Measurements from ENCODE around the gene TBC1D14. TPM values are rescaled to one million over a fixed set of nuclear protein-coding genes. Genes with fewer than 3 reads are reported as not detected.
A peak's percentile ranks its signal among the peaks of the same experiment; 100 is the strongest.

TBC1D14 gene
- total RNA-seq, 2 donors from 2014 or later: 42.3 to 43.5 TPM

DNA sequence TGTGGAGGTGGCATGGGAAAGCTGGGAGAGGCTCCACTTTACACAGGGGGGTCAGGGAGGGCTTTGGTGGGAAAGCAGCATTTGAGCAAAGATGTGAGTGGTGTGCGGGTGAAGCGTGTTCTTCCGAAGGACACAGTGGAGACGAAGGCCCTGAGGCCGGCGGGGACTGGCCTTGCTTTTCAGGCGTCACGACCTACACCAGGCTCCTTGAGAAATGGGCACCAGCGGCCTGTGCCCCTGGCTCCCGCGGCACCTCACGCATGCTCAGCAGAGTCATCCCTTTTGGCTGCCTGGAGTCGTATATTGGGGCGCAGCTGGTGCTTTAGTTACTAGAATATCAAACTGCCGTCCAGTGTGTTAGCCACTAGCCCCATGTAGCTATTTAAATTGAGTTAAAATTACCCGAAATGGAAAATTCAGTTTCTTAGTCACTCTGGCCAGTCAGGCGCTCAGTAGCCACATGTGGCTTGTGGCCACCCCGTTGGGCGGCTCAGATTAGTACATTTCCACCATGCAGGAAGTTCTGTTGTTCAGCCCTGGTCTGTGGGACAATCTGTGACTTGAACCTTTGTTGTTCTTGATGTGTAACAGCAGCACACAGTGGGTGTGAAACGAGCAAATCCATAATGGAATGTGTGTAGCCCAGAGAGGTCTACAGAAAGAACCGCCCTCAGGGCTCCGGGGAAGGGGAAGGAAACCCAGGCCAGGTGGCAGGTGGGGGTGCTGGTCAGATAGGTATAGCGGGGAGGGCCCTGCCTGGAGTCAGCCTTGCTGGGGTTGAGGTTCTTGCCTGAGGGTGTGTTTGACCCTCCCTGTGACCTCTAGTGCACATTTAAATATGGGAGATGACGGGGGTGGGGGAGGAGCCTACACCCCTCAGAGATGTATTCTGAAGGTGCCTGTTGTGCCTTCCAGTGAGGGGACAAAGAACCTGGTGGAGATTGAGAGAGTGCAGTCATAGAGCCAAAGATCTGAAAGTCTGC lies 30.4 kb downstream of the TBC1D14 start:
- peak; percentile 61 for DNase-seq
- H3K27ac ChIP-seq (ENCODE audit: low read depth, low read length): no peak overlapping the region
- H3K36me3 ChIP-seq (ENCODE audit: control insufficient read depth, insufficient read depth, low read length): no peaks in the 10 kb centered on the region
- H3K9me3 Mint-ChIP-seq: no peaks in the 10 kb centered on the region
- H3K4me1 Mint-ChIP-seq: peaks cover 48% of the 10 kb centered on the region
- no peak overlapping the region for H3K4me3 ChIP-seq (ENCODE audit: low read length)
- H3K9ac ChIP-seq (ENCODE audit: extremely low read depth, low read length, poor library complexity, severe bottlenecking): no peak overlapping the region
- H3K4me3 Mint-ChIP-seq: no peak overlapping the region
- WGBS, 2 experiments (ENCODE audit: insufficient coverage in 1 of 2, insufficient read length in 1 of 2): 81 to 84% methylated on average over 22 to 24 of the region's 24 CpGs
- TF ChIP-seq, protein P1, sequence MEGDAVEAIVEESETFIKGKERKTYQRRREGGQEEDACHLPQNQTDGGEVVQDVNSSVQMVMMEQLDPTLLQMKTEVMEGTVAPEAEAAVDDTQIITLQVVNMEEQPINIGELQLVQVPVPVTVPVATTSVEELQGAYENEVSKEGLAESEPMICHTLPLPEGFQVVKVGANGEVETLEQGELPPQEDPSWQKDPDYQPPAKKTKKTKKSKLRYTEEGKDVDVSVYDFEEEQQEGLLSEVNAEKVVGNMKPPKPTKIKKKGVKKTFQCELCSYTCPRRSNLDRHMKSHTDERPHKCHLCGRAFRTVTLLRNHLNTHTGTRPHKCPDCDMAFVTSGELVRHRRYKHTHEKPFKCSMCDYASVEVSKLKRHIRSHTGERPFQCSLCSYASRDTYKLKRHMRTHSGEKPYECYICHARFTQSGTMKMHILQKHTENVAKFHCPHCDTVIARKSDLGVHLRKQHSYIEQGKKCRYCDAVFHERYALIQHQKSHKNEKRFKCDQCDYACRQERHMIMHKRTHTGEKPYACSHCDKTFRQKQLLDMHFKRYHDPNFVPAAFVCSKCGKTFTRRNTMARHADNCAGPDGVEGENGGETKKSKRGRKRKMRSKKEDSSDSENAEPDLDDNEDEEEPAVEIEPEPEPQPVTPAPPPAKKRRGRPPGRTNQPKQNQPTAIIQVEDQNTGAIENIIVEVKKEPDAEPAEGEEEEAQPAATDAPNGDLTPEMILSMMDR (conservative IDR thresholded peaks at IDR 0.05): no peak
- peaks cover 4% of the 10 kb centered on the region for H3K36me3 Mint-ChIP-seq (ENCODE audit: low read depth)
- peaks cover 8% of the 10 kb centered on the region for H3K4me1 ChIP-seq (ENCODE audit: control insufficient read depth, insufficient read depth, low read length)
- H3K27me3 Mint-ChIP-seq (ENCODE audit: insufficient read depth): no peaks in the 10 kb centered on the region
- peak overlapping the region; percentile 63 for H3K27ac Mint-ChIP-seq
- no peaks in the 10 kb centered on the region for H3K9me3 ChIP-seq (ENCODE audit: control insufficient read depth, low read length)
- H3K27me3 ChIP-seq (ENCODE audit: control insufficient read depth, insufficient read depth, low read length, poor library complexity, severe bottlenecking): no peaks in the 10 kb centered on the region

DNA sequence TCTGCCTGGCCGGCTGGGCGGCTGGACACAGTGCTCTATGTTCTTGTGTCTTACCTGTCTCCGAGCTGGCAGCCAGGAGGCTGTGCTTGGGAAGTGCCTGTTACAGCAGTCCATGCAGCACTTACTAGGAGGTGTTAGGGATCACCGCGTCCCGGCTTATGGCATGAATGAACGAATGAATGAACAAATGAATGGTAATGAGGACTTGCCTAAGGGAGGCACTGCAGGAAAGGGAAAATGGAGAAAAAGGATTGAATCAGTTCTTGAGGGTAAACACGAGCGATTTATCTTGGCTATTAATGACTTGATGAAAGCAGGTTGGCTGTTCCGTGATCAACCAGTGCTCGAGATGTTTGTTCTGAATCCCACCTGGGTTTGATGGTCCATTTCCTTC lies 31.1 kb downstream of the TBC1D14 start:
- H3K9ac ChIP-seq (ENCODE audit: extremely low read depth, low read length, poor library complexity, severe bottlenecking): no peak overlapping the region
- 91 to 92% methylated on average over 9 to 11 of the region's 11 CpGs for WGBS, 2 experiments (ENCODE audit: insufficient coverage in 1 of 2, insufficient read length in 1 of 2)
- H3K4me1 Mint-ChIP-seq: peaks cover 50% of the 10 kb centered on the region
- H3K9me3 ChIP-seq (ENCODE audit: control insufficient read depth, low read length): no peaks in the 10 kb centered on the region
- no peaks in the 10 kb centered on the region for H3K27me3 Mint-ChIP-seq (ENCODE audit: insufficient read depth)
- H3K27me3 ChIP-seq (ENCODE audit: control insufficient read depth, insufficient read depth, low read length, poor library complexity, severe bottlenecking): no peaks in the 10 kb centered on the region
- H3K4me1 ChIP-seq (ENCODE audit: control insufficient read depth, insufficient read depth, low read length): peaks cover 11% of the 10 kb centered on the region
- no peaks in the 10 kb centered on the region for H3K36me3 ChIP-seq (ENCODE audit: control insufficient read depth, insufficient read depth, low read length)
- no peak overlapping the region for H3K4me3 Mint-ChIP-seq
- no peak for DNase-seq
- no peaks in the 10 kb centered on the region for H3K9me3 Mint-ChIP-seq
- TF ChIP-seq, protein P1 (conservative IDR thresholded peaks at IDR 0.05): no peak
- H3K36me3 Mint-ChIP-seq (ENCODE audit: low read depth): peaks cover 1% of the 10 kb centered on the region
- H3K4me3 ChIP-seq (ENCODE audit: low read length): no peak overlapping the region
- H3K27ac ChIP-seq (ENCODE audit: low read depth, low read length): no peak overlapping the region
- peak overlapping the region; percentile 63 for H3K27ac Mint-ChIP-seq

GRCh38 chr4:6941796-6942195 lies 32.2 kb downstream of the TBC1D14 start:
- Mint-ChIP-seq H3K4me3 (no peak overlapping the region), H3K27me3 (ENCODE audit: insufficient read depth) (no peaks in the 10 kb centered on the region), H3K4me1 (peaks cover 50% of the 10 kb centered on the region), H3K27ac (no peak overlapping the region), H3K36me3 (ENCODE audit: low read depth) (no peaks in the 10 kb centered on the region), H3K9me3 (no peaks in the 10 kb centered on the region)
- Histone ChIP-seq H3K9ac (ENCODE audit: extremely low read depth, low read length, poor library complexity, severe bottlenecking) (no peak overlapping the region), H3K27me3 (ENCODE audit: control insufficient read depth, insufficient read depth, low read length, poor library complexity, severe bottlenecking) (no peaks in the 10 kb centered on the region), H3K4me3 (ENCODE audit: low read length) (no peak overlapping the region), H3K9me3 (ENCODE audit: control insufficient read depth, low read length) (no peaks in the 10 kb centered on the region), H3K4me1 (ENCODE audit: control insufficient read depth, insufficient read depth, low read length) (peaks cover 11% of the 10 kb centered on the region), H3K36me3 (ENCODE audit: control insufficient read depth, insufficient read depth, low read length) (no peaks in the 10 kb centered on the region), H3K27ac (ENCODE audit: low read depth, low read length) (no peak overlapping the region)
- WGBS, 2 experiments (ENCODE audit: insufficient coverage in 1 of 2, insufficient read length in 1 of 2): 86% methylated on average over 3 of the region's 4 CpGs; no CpG with 5 or more reads in 1 of the 2 experiments
- TF ChIP-seq, protein P1 (conservative IDR thresholded peaks at IDR 0.05): no peak
- no peak for DNase-seq

Measured in endodermal cell (in vitro differentiated cells).